GM23338 (cell line): ENCODE results near the gene CHRD. TPM values are rescaled to one million over a fixed set of nuclear protein-coding genes. Genes with fewer than 3 reads are reported as not detected.

Source experiments
- ATAC-seq: fragments of 200-7000 bp; cut with Tn5 transposase; 3 replicates; pipeline ENCODE4 v1.9.1; 2020
- DNase-seq: peaks from one replicate; pipeline ENCODE4 v3.0.0-alpha.2; 2015; ENCODE audit warnings: low spot score
- H2AFZ ChIP-seq: fragments of 200-600 bp; sonication (generic); 2 replicates; pipeline ENCODE4 v1.8.0; 2016; ENCODE audit warnings: antibody characterized with exemption, mild to moderate bottlenecking, moderate library complexity
- H3F3A ChIP-seq: fragments of 200-600 bp; sonication (generic); replicated peaks from 2 replicates; pipeline ENCODE4 v1.8.0; 2017; ENCODE audit warnings: antibody characterized with exemption, mixed run types, low read depth
- H3K27ac ChIP-seq: fragments of 200-600 bp; sonication (generic); 2 replicates; pipeline ENCODE4 v1.6.1; 2016; ENCODE audit warnings: low read depth
- H3K27me3 ChIP-seq: fragments of 200-600 bp; sonication (generic); 2 replicates; pipeline ENCODE4 v1.8.0; 2016; ENCODE audit warnings: mild to moderate bottlenecking, mixed run types, moderate library complexity; ENCODE audit not compliant: insufficient read depth
- H3K36me3 ChIP-seq: fragments of 200-600 bp; sonication (generic); 2 replicates; pipeline ENCODE4 v1.8.0; 2016; ENCODE audit warnings: mild to moderate bottlenecking; ENCODE audit not compliant: insufficient read depth
- H3K4me1 ChIP-seq: fragments of 200-600 bp; sonication (generic); 2 replicates; pipeline ENCODE4 v1.8.0; 2016; ENCODE audit warnings: mild to moderate bottlenecking, moderate library complexity; ENCODE audit not compliant: insufficient read depth
- H3K4me2 ChIP-seq: fragments of 200-600 bp; sonication (generic); 2 replicates; pipeline ENCODE4 v1.7.1; 2017; ENCODE audit warnings: mixed run types
- H3K4me3 ChIP-seq: fragments of 200-600 bp; sonication (generic); 2 replicates; pipeline ENCODE4 v1.6.1; 2016; ENCODE audit warnings: mixed run types
- H3K79me2 ChIP-seq: fragments of 200-600 bp; sonication (generic); replicated peaks from 2 replicates; pipeline ENCODE4 v1.8.0; 2017; ENCODE audit warnings: mild to moderate bottlenecking; ENCODE audit not compliant: insufficient read depth
- H3K9me2 ChIP-seq: fragments of 200-600 bp; sonication (generic); 2 replicates; pipeline ENCODE4 v1.8.0; 2017; ENCODE audit not compliant: insufficient read depth
- H4K20me1 ChIP-seq: fragments of 200-600 bp; sonication (generic); replicated peaks from 2 replicates; pipeline ENCODE4 v1.8.0; 2017; ENCODE audit warnings: mild to moderate bottlenecking; ENCODE audit not compliant: insufficient read depth
- H3K27ac Mint-ChIP-seq: 2 replicates; pipeline ENCODE4 v1.8.0; 2020; ENCODE audit warnings: inconsistent platforms, mild to moderate bottlenecking, moderate library complexity, mixed read lengths
- H3K27me3 Mint-ChIP-seq: 3 replicates; pipeline ENCODE4 v1.8.0; 2022; ENCODE audit warnings: low read depth, mild to moderate bottlenecking, moderate library complexity, mixed read lengths, inconsistent platforms; ENCODE audit not compliant: insufficient read depth, poor library complexity
- H3K36me3 Mint-ChIP-seq: 3 replicates; pipeline ENCODE4 v1.8.0; 2021; ENCODE audit warnings: low read depth, mild to moderate bottlenecking, inconsistent platforms, moderate library complexity, mixed read lengths
- H3K4me1 Mint-ChIP-seq: 3 replicates; pipeline ENCODE4 v1.8.0; 2020; ENCODE audit warnings: mild to moderate bottlenecking, inconsistent platforms, mixed read lengths
- H3K4me3 Mint-ChIP-seq: 3 replicates; pipeline ENCODE4 v1.8.0; 2021; ENCODE audit warnings: moderate library complexity, mild to moderate bottlenecking, inconsistent platforms, mixed read lengths
- H3K9me3 Mint-ChIP-seq: 3 replicates; pipeline ENCODE4 v1.8.0; 2020; ENCODE audit warnings: moderate library complexity, mild to moderate bottlenecking, inconsistent platforms, mixed read lengths
- CREB1 ChIP-seq: fragments of 250-450 bp; sonication (Bioruptor Pico); IDR thresholded peaks from 2 replicates; pipeline ENCODE4 v1.5.0; 2020; ENCODE audit warnings: low read depth, mild to moderate bottlenecking, moderate library complexity
- CTCF ChIP-seq, 2 experiments: fragments of 200-600 bp in 1 of 2; sonication (generic) in 1 of 2; conservative IDR thresholded peaks; 2 replicates each; pipeline versions ENCODE4 v1.5.1 to v1.6.1; 2016 to 2017; ENCODE audit warnings: antibody characterized with exemption in 2 of 2, low read depth in 2 of 2, mild to moderate bottlenecking in 2 of 2, moderate library complexity in 1 of 2
- ETS1 ChIP-seq: IDR thresholded peaks from 2 replicates; pipeline ENCODE4 v1.6.1; 2016; ENCODE audit warnings: antibody characterized with exemption
- EZH2 ChIP-seq: fragments of 200-600 bp; sonication (generic); IDR thresholded peaks from one replicate; pipeline ENCODE4 v1.8.0; 2017; ENCODE audit warnings: antibody characterized with exemption, mild to moderate bottlenecking, low read depth; ENCODE audit not compliant: unreplicated experiment
- EZH2phosphoT487 ChIP-seq: fragments of 200-600 bp; sonication (generic); IDR thresholded peaks from one replicate; pipeline ENCODE4 v1.8.1; 2018; ENCODE audit warnings: antibody characterized with exemption; ENCODE audit not compliant: unreplicated experiment
- JUNB ChIP-seq: IDR thresholded peaks from one replicate; pipeline ENCODE4 v1.6.1; 2016; ENCODE audit warnings: antibody characterized with exemption; ENCODE audit not compliant: unreplicated experiment
- NANOG ChIP-seq: IDR thresholded peaks from 2 replicates; pipeline ENCODE4 v1.6.1; 2016; ENCODE audit warnings: antibody characterized with exemption, borderline replicate concordance
- POLR2AphosphoS5 ChIP-seq: IDR thresholded peaks from 2 replicates; pipeline ENCODE4 v1.6.1; 2016; ENCODE audit warnings: antibody characterized with exemption, low read depth
- REST ChIP-seq: IDR thresholded peaks from one replicate; pipeline ENCODE4 v1.6.1; 2018; ENCODE audit warnings: antibody characterized with exemption; ENCODE audit not compliant: unreplicated experiment
- STAT1 ChIP-seq: IDR thresholded peaks from one replicate; pipeline ENCODE4 v1.6.1; 2016; ENCODE audit warnings: antibody characterized with exemption; ENCODE audit not compliant: unreplicated experiment
- ZNF114 ChIP-seq: fragments of 250-450 bp; sonication (Bioruptor Pico); IDR thresholded peaks from 2 replicates; pipeline ENCODE4 v1.5.0; 2020; ENCODE audit warnings: mild to moderate bottlenecking, moderate library complexity
- ZNF331 ChIP-seq: fragments of 250-450 bp; sonication (Bioruptor Pico); IDR thresholded peaks from 2 replicates; pipeline ENCODE4 v1.5.0; 2020; ENCODE audit warnings: low read depth, mild to moderate bottlenecking, moderate library complexity
- polyA plus RNA-seq: library from polyadenylated mRNA; unstranded; fragments of >200 nt; fragmentation: Nextera tagmentation; extraction: Ambion mirVana; gene quantifications from 2 replicates; pipeline ENCODE4 v1.2.1, GENCODE V29; 2016
- total RNA-seq: library from RNA; depleted of rRNA; stranded (reverse); fragments of >200 nt; shearing (Covaris generic); gene quantifications from 2 replicates; pipeline ENCODE4 v1.2.3, GENCODE V29; 2014

CHRD gene
- total and polyA plus RNA-seq, 2 experiments from 2014 or later: 0.34 to 0.66 TPM

GRCh38 chr3:184336547-184337398 is 43.1 kb upstream of the CHRD start:
- Mint-ChIP-seq H3K27me3 (peaks cover 43% of the 10 kb centered on the region), H3K4me1 (peaks cover 40% of the 10 kb centered on the region), H3K27ac (peak overlapping the region; percentile 95), H3K4me3 (peak overlapping the region; percentile 87), H3K36me3 (peaks cover 42% of the 10 kb centered on the region), H3K9me3 (peaks cover 3% of the 10 kb centered on the region; the same call in 1 of the 3 replicates)
- Histone ChIP-seq H3K4me2 (peak overlapping the region; percentile 98), H3K4me3 (peak overlapping the region; percentile 86), H3K27ac (peak overlapping the region; percentile 81), H3K9me2 (no peaks in the 10 kb centered on the region), H3K79me2 (peaks cover 28% of the 10 kb centered on the region), H3K36me3 (peaks cover 25% of the 10 kb centered on the region), H4K20me1 (peaks cover 34% of the 10 kb centered on the region), H3K4me1 (peaks cover 27% of the 10 kb centered on the region), H3F3A (peaks cover 48% of the 10 kb centered on the region), H2AFZ (0 out of 2 replicates have a peak overlapping the region, but pooled peaks have one; percentile 14), H3K27me3 (no peaks in the 10 kb centered on the region)
- ATAC-seq (peak; percentile 10), DNase-seq (peak; percentile 83)
- TF ChIP-seq ETS1 (0 out of 2 replicates have a peak, but pooled peaks have one; percentile 46), STAT1 (no peak)

GRCh38 chr3:184337399-184337714 is 42.5 kb upstream of the CHRD start, which contains the start of gene FAM131A:
FAM131A (plus strand) TSS chr3:184337600; CDS start chr3:184337631, 31 bp downstream.
- peak within 1 kb of the TSS; percentile 87 for H3K4me3 Mint-ChIP-seq
- Histone ChIP-seq H3K79me2 (peaks cover 28% of the 10 kb centered on the region), H4K20me1 (peaks cover 28% of the 10 kb centered on the region), H3K27me3 (no peaks in the 10 kb centered on the region), H2AFZ (0 out of 2 replicates have a peak within 1 kb of the TSS, but pooled peaks have one; percentile 14), H3K4me3 (peak within 1 kb of the TSS; percentile 86), H3K4me2 (peak within 1 kb of the TSS; percentile 98), H3K9me2 (no peaks in the 10 kb centered on the region), H3F3A (peaks cover 42% of the 10 kb centered on the region), H3K27ac (peak within 1 kb of the TSS; percentile 81), H3K4me1 (peaks cover 27% of the 10 kb centered on the region), H3K36me3 (peaks cover 19% of the 10 kb centered on the region; the same call in 1 of the 2 replicates)
- ATAC-seq: no peak
- peaks cover 3% of the 10 kb centered on the region; the same call in 1 of the 3 replicates for H3K9me3 Mint-ChIP-seq
- peak; percentile 19 for DNase-seq
- H3K27ac Mint-ChIP-seq: peak within 1 kb of the TSS; percentile 95
- H3K4me1 Mint-ChIP-seq: peaks cover 40% of the 10 kb centered on the region
- H3K27me3 Mint-ChIP-seq: peaks cover 43% of the 10 kb centered on the region
- peaks cover 36% of the 10 kb centered on the region for H3K36me3 Mint-ChIP-seq
- no peak for TF ChIP-seq EZH2phosphoT487
- no peak for TF ChIP-seq ETS1
- no peak for TF ChIP-seq STAT1
- no peak for TF ChIP-seq ZNF114 (CRISPR knock-in tag)
- no peak for TF ChIP-seq JUNB
- TF ChIP-seq ZNF331 (CRISPR knock-in tag): no peak
- no peak for TF ChIP-seq POLR2AphosphoS5
- no peak for TF ChIP-seq EZH2
- TF ChIP-seq CREB1: no peak
- TF ChIP-seq REST: no peak
- no peak for TF ChIP-seq NANOG
- TF ChIP-seq CTCF (conservative IDR thresholded peaks at IDR 0.05; ENCODE audit: low read depth in 2 of 2): no peak
